Activated CD4-positive, alpha-beta T cell treated with anti-CD3 and anti-CD28 coated beads for 36 hours (primary cell): ENCODE results near the gene ADGRG4. TPM values are rescaled to one million over a fixed set of nuclear protein-coding genes. Genes with fewer than 3 reads are reported as not detected.

Source experiments
- total RNA-seq, 2 experiments: library from RNA; stranded (reverse); gene quantifications; one replicate each; pipeline ENCODE4 v1.2.3, GENCODE V29; 2021

The ADGRG4 gene
- total RNA-seq, 2 experiments from 2014 or later = not detected

Other genes starting within 250 kb of the ADGRG4 start
- 10 to 100 TPM; 19.3 to 19.8 TPM for gene FHL1, start 153.4 kb upstream of the ADGRG4 start, total RNA-seq
- gene MAP7D3, start 49.6 kb upstream of the ADGRG4 start, total RNA-seq = 10 to 100 TPM; 16.8 to 22.7 TPM
- gene BRS3, start 187.0 kb downstream of the ADGRG4 start, total RNA-seq = not detected
- 10 to 100 TPM; 34.8 to 42.3 TPM for gene HTATSF1, start 196.6 kb downstream of the ADGRG4 start, total RNA-seq
- not detected for gene VGLL1, start 231.3 kb downstream of the ADGRG4 start, total RNA-seq